Measurements from ENCODE around the gene EAF2. TPM values are rescaled to one million over a fixed set of nuclear protein-coding genes. Genes with fewer than 3 reads are reported as not detected.
A peak's percentile ranks its signal among the peaks of the same experiment; 100 is the strongest.
"Not testable (repeated sequence)": the region's sequence is repeated elsewhere in the genome, so short reads cannot be mapped to it uniquely, and the experiment has no call there.

EAF2 gene
- total RNA-seq, 2 experiments from 2014 or later = 13.9 to 15.0 TPM

- H3K4me1 Mint-ChIP-seq = peaks cover 31% of the 10 kb centered on the region
- no peak overlapping the region for H3K27ac Mint-ChIP-seq
Observed at GRCh38 chr3:121836064-121836463, 1.1 kb downstream of the EAF2 start.

GRCh38 chr3:121836481-121836880 is 1.5 kb downstream of the EAF2 start:
- Mint-ChIP-seq H3K27ac (peak overlapping the region; percentile 47), H3K4me3 (peak overlapping the region; percentile 91), H3K4me1 (peaks cover 28% of the 10 kb centered on the region), H3K36me3 (peaks cover 29% of the 10 kb centered on the region), H3K27me3 (no peaks in the 10 kb centered on the region), H3K9me3 (no peaks in the 10 kb centered on the region)
- DNase-seq = no peak

More at GRCh38 chr3:121836064-121836463, 1.1 kb downstream of the EAF2 start:
- no peaks in the 10 kb centered on the region for H3K27me3 Mint-ChIP-seq
- no peaks in the 10 kb centered on the region for H3K9me3 Mint-ChIP-seq
- H3K4me3 Mint-ChIP-seq = peak overlapping the region; percentile 91
- DNase-seq = no peak
- H3K36me3 Mint-ChIP-seq = peaks cover 33% of the 10 kb centered on the region

GRCh38 chr3:121839962-121840361 is 5.0 kb downstream of the EAF2 start:
- peaks cover 10% of the 10 kb centered on the region for H3K4me1 Mint-ChIP-seq

GRCh38 chr3:121844892-121845291 is 9.9 kb downstream of the EAF2 start:
- no peaks in the 10 kb centered on the region for H3K4me1 Mint-ChIP-seq
- H3K9me3 Mint-ChIP-seq = no peaks in the 10 kb centered on the region
- no peaks in the 10 kb centered on the region for H3K27me3 Mint-ChIP-seq
- H3K27ac Mint-ChIP-seq = no peak overlapping the region
- H3K36me3 Mint-ChIP-seq = peaks cover 2% of the 10 kb centered on the region
- H3K4me3 Mint-ChIP-seq = no peak overlapping the region
- no peak for DNase-seq

More at GRCh38 chr3:121839962-121840361, 5.0 kb downstream of the EAF2 start:
- H3K9me3 Mint-ChIP-seq = no peaks in the 10 kb centered on the region
- no peaks in the 10 kb centered on the region for H3K27me3 Mint-ChIP-seq
- no peak overlapping the region for H3K27ac Mint-ChIP-seq
- H3K36me3 Mint-ChIP-seq = peaks cover 7% of the 10 kb centered on the region
- no peak overlapping the region for H3K4me3 Mint-ChIP-seq
- no peak for DNase-seq

GRCh38 chr3:121852256-121852655 is 17.2 kb downstream of the EAF2 start:
- Mint-ChIP-seq H3K27me3 (no peaks in the 10 kb centered on the region), H3K36me3 (peaks cover 4% of the 10 kb centered on the region), H3K4me1 (no peaks in the 10 kb centered on the region), H3K27ac (no peak overlapping the region), H3K9me3 (no peaks in the 10 kb centered on the region), H3K4me3 (no peak overlapping the region)
- no peak for DNase-seq

GRCh38 chr3:121855555-121855954 is 20.5 kb downstream of the EAF2 start:
- DNase-seq = no peak
- Mint-ChIP-seq H3K4me3 (no peak overlapping the region), H3K27ac (no peak overlapping the region), H3K36me3 (peaks cover 26% of the 10 kb centered on the region), H3K9me3 (no peaks in the 10 kb centered on the region), H3K27me3 (no peaks in the 10 kb centered on the region), H3K4me1 (no peaks in the 10 kb centered on the region)

GRCh38 chr3:121857778-121858177 is 22.8 kb downstream of the EAF2 start:
- H3K36me3 Mint-ChIP-seq = peaks cover 43% of the 10 kb centered on the region
- H3K4me1 Mint-ChIP-seq, H3K27ac Mint-ChIP-seq, DNase-seq, H3K9me3 Mint-ChIP-seq, H3K27me3 Mint-ChIP-seq, H3K4me3 Mint-ChIP-seq: not testable (repeated sequence)

GRCh38 chr3:121863247-121863646 is 28.2 kb downstream of the EAF2 start:
- not testable (repeated sequence) for H3K4me3 Mint-ChIP-seq, DNase-seq, H3K9me3 Mint-ChIP-seq, H3K4me1 Mint-ChIP-seq, H3K27me3 Mint-ChIP-seq, H3K27ac Mint-ChIP-seq
- H3K36me3 Mint-ChIP-seq = peaks cover 51% of the 10 kb centered on the region

- Mint-ChIP-seq H3K9me3 (no peaks in the 10 kb centered on the region), H3K4me3 (no peak overlapping the region), H3K27ac (no peak overlapping the region), H3K36me3 (peaks cover 46% of the 10 kb centered on the region), H3K27me3 (no peaks in the 10 kb centered on the region), H3K4me1 (no peaks in the 10 kb centered on the region)
- no peak for DNase-seq
Observed at GRCh38 chr3:121863801-121864200, 28.8 kb downstream of the EAF2 start.

GRCh38 chr3:121869736-121870135 is 34.7 kb downstream of the EAF2 start:
- Mint-ChIP-seq H3K27ac (no peak overlapping the region), H3K4me3 (no peak overlapping the region), H3K36me3 (peaks cover 22% of the 10 kb centered on the region), H3K27me3 (no peaks in the 10 kb centered on the region), H3K9me3 (no peaks in the 10 kb centered on the region), H3K4me1 (no peaks in the 10 kb centered on the region)
- DNase-seq = no peak

GRCh38 chr3:121870717-121871116 is 35.7 kb downstream of the EAF2 start:
- Mint-ChIP-seq H3K27ac (no peak overlapping the region), H3K4me1 (no peaks in the 10 kb centered on the region), H3K36me3 (peaks cover 22% of the 10 kb centered on the region), H3K4me3 (no peak overlapping the region), H3K9me3 (no peaks in the 10 kb centered on the region), H3K27me3 (no peaks in the 10 kb centered on the region)
- DNase-seq = no peak

GRCh38 chr3:121871430-121871829 is 36.4 kb downstream of the EAF2 start:
- Mint-ChIP-seq H3K4me3 (no peak overlapping the region), H3K27me3 (no peaks in the 10 kb centered on the region), H3K36me3 (peaks cover 15% of the 10 kb centered on the region), H3K27ac (no peak overlapping the region), H3K9me3 (no peaks in the 10 kb centered on the region), H3K4me1 (no peaks in the 10 kb centered on the region)
- DNase-seq = no peak

GRCh38 chr3:121878411-121878810 is 43.4 kb downstream of the EAF2 start:
- H3K36me3 Mint-ChIP-seq = peaks cover 5% of the 10 kb centered on the region
- H3K27me3 Mint-ChIP-seq = no peaks in the 10 kb centered on the region
- H3K4me3 Mint-ChIP-seq = no peak overlapping the region
- no peak overlapping the region for H3K27ac Mint-ChIP-seq
- no peaks in the 10 kb centered on the region for H3K9me3 Mint-ChIP-seq
- peaks cover 1% of the 10 kb centered on the region for H3K4me1 Mint-ChIP-seq
- no peak for DNase-seq

GRCh38 chr3:121883507-121883906 is 48.5 kb downstream of the EAF2 start:
- no peak for DNase-seq
- H3K36me3 Mint-ChIP-seq = peaks cover 1% of the 10 kb centered on the region
- no peak overlapping the region for H3K4me3 Mint-ChIP-seq
- no peaks in the 10 kb centered on the region for H3K27me3 Mint-ChIP-seq
- H3K27ac Mint-ChIP-seq = no peak overlapping the region
- H3K9me3 Mint-ChIP-seq = no peaks in the 10 kb centered on the region
- peaks cover 1% of the 10 kb centered on the region for H3K4me1 Mint-ChIP-seq

- Mint-ChIP-seq H3K9me3 (no peaks in the 10 kb centered on the region), H3K27me3 (no peaks in the 10 kb centered on the region), H3K4me3 (no peak overlapping the region), H3K4me1 (no peaks in the 10 kb centered on the region), H3K36me3 (peaks cover 1% of the 10 kb centered on the region), H3K27ac (no peak overlapping the region)
- no peak for DNase-seq
Observed at GRCh38 chr3:121885386-121885785, 50.4 kb downstream of the EAF2 start.

- H3K27me3 Mint-ChIP-seq = no peaks in the 10 kb centered on the region
- no peak within 1 kb of the TSS for H3K4me3 Mint-ChIP-seq
- peaks cover 2% of the 10 kb centered on the region for H3K36me3 Mint-ChIP-seq
- no peaks in the 10 kb centered on the region for H3K9me3 Mint-ChIP-seq
- no peak for DNase-seq
- H3K27ac Mint-ChIP-seq = no peak within 1 kb of the TSS
- H3K4me1 Mint-ChIP-seq = no peaks in the 10 kb centered on the region
Observed at GRCh38 chr3:121894301-121894990, 59.4 kb downstream of the EAF2 start, which contains the start of gene SLC15A2. SLC15A2 (plus strand) TSS chr3:121894401; CDS start chr3:121894477, 76 bp downstream.

Measured in activated naive CD8-positive, alpha-beta T cell treated with anti-CD3 and anti-CD28 coated beads for 36 hours (primary cell).